Activated CD8-positive, alpha-beta memory T cell treated with anti-CD3 and anti-CD28 coated beads, Interleukin-2, amount 50 U/mL, for 4 hours (primary cell): ENCODE data around the gene NOD1.
"Not testable (repeated sequence)": the region's sequence is repeated elsewhere in the genome, so short reads cannot be mapped to it uniquely, and the experiment has no call there.

ENCODE experiments used
- DNase-seq: peaks from one replicate; pipeline ENCODE4 v3.0.0-alpha.2; 2020

Gene NOD1

DNA sequence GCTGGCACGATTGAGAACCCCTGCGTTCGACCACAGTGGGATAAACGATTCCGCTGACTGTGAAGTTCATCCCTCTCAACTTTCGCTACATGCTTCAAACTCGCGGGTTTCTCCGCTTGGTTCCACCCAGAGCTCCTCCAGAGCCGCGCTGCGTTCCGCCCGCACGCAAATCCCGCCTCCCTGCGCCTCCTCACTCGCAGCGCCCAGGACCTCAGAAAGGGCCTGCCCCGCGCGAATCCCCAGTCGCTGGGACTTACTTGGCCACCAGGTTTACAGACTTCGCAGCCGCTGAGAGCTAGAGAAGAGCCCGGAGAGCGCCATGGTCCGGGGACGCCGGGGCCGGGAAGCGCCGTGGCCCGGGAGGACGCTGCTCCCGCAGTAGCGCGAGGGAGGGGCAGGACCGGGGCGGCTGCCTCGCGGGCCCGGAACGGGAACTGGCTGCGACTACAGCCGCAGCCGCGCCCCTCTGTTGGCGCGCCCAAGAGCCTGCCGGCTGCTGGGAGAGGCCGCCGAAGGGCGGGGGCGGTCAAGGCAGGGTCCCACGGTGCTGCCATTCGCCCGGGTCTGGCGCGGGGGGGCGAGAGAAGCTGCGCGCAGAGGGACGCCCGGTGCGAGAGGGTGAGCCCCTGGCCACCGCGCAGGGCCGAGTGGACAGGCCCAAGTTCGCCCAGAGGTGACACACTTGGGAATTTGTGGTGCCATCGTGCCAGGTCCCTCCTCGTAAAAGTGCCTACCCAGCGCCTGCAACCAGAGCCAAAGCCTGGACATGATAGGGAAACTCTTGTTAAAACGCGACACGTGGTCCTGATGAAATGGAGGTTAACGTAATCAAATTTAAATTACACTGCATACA, at the start of gene NOD1:
NOD1 (minus strand) TSS at position 436 of the 853 bp plus-strand sequence. CDS start 21,863 bp downstream, outside the sequence.
- DNase-seq, result peak; percentile 65

DNA sequence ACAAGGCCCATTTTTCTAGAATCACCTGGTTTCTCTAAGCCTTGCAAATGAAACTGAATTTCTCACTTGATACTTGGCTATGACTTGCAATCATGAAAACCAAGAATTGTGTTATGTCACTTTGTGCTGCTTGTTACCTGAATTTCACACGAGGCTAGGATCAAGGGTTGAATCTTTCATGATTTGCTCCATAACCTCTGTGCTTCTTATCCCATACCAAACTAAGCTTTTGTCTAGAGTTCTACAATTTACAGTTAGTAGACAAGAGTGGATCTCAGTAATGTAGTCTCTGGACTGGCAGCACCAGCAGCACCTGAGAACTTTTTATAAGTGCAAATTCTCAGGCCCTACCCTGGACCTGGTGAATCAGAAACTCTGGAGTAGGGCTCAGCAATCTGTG, 48.7 kb upstream of the NOD1 start:
- not testable (repeated sequence) for DNase-seq

DNA sequence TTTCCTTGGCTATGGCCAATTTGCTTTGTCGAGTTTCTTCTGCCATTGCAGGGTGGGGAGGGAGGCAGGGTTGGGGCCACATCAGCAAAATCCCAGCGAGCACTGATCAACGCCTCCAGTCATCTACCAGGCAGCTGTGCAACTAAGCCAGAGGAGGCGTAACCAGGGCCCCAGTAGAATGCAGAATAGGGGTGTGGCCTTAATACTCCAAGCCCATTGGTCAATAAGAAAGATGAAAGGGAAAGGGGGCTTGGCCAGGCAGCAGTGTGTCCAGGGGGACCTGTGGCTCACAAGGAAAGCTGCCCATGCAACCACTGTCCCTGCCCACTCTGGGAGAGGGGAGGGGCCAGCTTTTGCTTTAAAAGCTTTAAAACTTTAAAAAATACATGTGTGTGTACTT, 47.6 kb upstream of the NOD1 start:
- no peak for DNase-seq

DNA sequence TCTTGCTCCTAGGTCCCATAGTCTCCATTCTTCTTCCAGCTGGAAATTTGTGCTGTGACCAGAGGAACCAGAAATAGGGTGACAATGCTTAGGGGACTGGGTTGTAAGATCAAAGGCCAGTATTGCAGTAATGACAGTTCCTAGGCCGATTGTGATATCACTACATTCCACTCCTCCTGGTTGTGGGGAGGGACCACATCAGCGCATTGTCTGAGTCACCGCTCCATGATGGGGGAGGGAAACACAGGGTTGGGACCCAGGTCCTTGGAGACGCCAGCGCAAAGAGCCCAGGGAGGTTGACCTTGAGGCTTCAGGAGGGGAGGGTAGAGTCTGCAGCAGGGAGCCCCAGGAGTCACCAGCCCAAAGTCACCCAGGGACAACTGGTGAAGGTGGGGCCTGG, 46.8 kb upstream of the NOD1 start:
- no peak for DNase-seq

DNA sequence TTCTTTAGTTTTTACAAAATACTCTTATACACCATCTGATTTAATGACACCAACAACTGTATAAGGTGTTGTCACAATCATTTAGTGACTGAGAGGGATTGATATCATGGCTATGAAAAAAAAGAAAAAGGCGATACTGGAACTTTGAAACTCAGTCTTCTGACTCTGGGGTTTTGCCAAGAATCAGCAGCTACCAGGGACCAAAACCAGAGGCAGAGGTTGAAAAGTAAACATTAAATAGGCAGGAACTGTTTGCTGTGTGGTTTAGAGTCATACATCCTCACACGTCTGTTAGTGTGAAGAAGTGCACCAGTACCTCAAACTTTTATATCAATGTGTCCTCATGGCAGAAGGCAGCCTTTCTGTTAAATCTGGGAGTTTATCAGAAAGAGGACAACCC, 46.0 kb upstream of the NOD1 start:
- DNase-seq, result no peak

GRCh38 chr7:30523466-30523865, 44.9 kb upstream of the NOD1 start:
- no peak for DNase-seq

- no peak for DNase-seq
Observed at GRCh38 chr7:30522159-30522558, 43.6 kb upstream of the NOD1 start.

DNA sequence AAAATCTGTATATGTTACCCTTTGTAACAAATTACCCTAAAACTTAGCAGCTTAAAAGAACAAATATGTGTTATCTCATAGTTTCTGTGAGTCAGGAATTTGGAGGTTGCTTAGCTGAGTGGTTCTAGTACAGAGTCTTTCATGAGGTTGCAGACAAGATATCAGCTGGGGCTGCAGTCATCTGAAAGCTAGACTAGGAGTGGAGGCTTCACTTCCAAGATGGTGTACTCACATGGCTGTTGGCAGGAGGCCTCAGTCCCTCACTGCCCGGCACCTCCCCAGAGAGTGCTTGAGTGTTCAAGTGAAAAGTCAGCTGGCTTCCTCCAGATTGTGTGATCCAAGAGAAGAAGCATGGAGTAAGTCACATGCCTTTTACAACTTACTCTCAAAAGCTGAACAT, 42.9 kb upstream of the NOD1 start:
- DNase-seq, result no peak

DNA sequence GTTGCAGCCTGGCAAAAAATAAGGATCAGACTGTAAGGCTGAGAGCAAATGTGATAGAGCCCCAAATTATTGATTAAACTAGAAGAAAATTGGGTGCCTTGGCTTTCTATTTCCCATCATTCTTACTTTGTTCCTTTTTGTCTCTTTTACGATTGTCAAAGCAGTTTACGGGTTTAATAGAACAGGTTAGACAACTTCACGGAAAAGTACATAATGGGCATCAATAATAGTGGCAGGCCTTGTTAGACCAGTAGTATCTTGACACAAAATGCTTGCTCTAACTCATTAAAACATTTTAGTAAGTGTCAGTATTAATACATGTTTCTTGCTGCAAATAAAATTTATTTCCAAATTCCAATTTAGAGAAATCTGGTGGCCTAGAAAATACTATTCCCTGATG, 40.5 kb upstream of the NOD1 start:
- DNase-seq, result no peak

GRCh38 chr7:30515761-30516160, 37.2 kb upstream of the NOD1 start:
- DNase-seq, result no peak

- no peak for DNase-seq
Observed at GRCh38 chr7:30514776-30515175, 36.2 kb upstream of the NOD1 start.

- DNase-seq, result no peak
Observed at GRCh38 chr7:30514177-30514576, 35.6 kb upstream of the NOD1 start.

DNA sequence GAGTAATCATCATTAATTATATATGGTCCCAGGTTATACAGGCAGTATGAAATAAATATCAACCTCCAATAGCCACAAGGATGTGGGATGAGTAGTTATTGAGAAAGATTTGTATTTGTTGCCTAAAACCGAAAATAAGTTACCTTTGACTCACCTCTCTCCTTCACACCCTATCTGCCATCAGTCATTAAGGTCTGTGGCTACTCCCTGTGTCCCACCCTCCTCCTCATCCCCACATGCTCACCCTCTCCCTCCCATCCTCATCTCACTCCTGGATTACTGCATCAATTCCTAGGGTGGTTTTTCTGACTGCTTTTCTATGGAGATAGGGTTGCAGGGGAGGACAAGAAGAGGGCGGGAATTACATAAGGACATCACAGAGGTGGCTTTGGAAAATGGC, 35.2 kb upstream of the NOD1 start:
- no peak for DNase-seq

- DNase-seq, result no peak
Observed at GRCh38 chr7:30511973-30512662, 33.5 kb upstream of the NOD1 start.

DNA sequence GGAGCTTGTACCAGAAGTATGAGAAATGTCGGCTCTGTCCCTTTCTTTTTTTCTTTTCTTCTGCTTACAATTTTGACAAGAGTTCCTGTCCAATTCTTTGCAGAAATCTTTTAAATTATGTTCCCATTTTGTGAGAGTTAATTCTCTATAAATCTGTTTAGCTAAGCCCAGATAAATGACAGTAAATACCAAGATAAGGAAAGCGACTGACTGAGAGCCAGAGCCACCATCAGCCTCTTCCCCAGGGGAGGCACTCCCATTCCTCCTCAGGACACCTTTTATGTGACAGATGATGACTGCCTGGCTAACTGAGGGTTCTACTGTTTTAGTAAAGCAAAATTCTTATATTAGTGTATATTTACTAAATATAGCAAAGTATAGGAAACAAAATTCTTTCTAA, 32.9 kb upstream of the NOD1 start:
- no peak for DNase-seq

- peak; percentile 25 for DNase-seq
Observed at GRCh38 chr7:30510124-30511075, 31.8 kb upstream of the NOD1 start.

GRCh38 chr7:30509171-30509857, 30.7 kb upstream of the NOD1 start:
- not testable (repeated sequence) for DNase-seq

DNA sequence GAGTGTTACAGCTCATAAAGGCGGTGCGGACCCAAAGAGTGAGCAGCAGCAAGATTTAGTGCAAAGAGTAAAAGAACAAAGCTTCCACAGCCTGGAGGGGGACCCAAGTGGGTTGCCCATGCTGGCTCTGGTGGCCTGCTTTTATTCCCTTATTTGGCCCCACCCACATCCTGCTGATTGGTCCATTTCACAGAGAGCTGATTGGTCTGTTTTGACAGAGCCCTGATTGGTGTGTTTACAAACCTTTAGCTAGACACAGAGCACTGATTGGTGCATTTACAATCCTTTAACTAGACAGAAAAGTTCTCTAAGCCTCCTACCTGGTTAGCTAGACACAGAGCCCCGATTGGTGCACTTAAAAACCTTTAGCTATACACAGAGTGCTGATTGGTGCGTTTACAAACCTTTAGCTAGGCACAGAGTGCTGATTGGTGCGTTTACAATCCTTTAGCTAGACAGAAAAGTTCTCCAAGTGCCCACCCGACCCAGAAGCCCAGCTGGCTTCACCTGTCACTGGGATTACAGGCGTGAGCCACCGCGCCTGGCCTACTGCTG, 28.8 kb upstream of the NOD1 start:
- DNase-seq, result not testable (repeated sequence)

- DNase-seq, result no peak
Observed at GRCh38 chr7:30505174-30505697, 26.7 kb upstream of the NOD1 start.

DNA sequence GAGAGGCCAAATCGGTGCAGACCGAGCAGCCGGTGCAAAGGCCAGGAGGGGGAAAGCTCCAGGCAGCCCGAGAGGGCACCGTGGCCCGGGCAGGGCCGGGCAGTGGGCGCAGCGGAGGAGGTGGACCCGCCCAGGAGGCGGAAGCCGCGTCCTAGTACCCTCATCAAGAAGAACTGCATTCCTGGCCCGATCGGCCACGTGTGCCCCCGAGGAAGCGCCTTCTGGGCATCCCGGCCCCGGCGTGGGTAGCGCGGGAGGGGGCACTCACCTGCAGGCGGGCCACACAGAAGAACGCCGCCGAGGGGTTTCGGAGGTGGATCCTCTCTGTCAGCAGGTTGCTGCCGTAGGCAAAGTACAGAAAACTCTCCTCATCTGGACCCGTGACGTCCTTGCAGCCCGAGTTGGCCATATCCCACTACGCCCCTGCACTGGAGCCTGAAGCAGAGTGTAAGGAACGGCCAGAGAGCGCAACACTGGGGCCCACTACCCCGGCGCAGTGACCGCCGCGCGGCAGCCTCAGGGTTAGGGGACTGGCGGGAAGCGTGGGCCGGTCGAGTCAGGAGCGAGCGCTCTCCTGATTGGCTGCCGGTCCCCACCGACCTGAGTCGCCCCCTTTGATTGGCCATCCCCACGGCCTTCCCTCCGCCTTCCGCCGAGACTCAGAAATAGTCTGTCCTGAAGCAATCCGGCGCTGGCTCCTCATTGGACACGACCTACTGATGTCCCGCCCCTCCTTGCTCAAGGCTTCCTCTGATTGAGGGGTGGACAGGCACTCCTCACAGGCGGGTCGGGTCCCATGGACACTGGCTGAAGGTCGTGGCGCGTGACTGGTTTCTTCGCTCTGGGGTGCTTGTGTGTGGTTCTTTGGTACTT, 26.0 kb upstream of the NOD1 start, which contains the start of gene GGCT:
GGCT (minus strand) TSS at position 529 of the 873 bp plus-strand sequence; CDS start at position 409, 120 bp downstream.
- DNase-seq, result peak; percentile 96
